Measurements from ENCODE around the gene ASMTL. TPM values are rescaled to one million over a fixed set of nuclear protein-coding genes. Genes with fewer than 3 reads are reported as not detected.
"Not testable (repeated sequence)": the region's sequence is repeated elsewhere in the genome, so short reads cannot be mapped to it uniquely, and the experiment has no call there.

The ASMTL gene
- total RNA-seq, 2 donors from 2014 or later, result 84.8 to 94.2 TPM

GRCh38 chrX:1384658-1385252, 68.0 kb downstream of the ASMTL start:
- peaks cover 13 to 25% of the 10 kb centered on the region in 2 donors for H3K4me1 Mint-ChIP-seq (ENCODE audit: low read depth in 2 of 2)
- ATAC-seq, result no peak

DNA sequence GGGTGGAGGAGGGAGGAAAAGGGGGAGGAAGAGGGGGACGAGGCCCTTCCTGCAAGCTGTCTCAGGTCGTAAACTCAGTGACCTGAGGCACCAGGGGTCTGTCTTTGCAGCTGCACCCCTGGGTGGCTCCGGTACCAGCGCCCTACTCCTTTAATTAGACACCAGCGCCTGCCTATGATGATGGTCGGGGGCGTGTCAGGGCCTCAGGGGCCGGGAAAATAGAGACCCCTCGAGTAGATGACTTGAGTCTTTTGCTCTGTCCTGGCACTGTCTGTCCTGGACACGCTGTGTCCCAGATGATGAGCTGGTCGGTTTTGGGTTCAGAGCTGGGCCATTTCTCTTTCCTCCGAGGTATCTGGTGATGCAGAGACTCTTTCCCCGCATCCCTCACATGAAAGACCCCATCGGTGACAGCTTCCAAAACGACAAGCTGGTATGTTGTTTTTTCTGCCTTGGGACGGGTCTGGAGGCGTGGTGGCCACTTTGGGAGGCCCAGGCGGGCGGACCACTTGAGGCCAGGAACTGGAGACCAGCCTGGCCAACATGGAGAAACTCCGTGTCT, 72.0 kb downstream of the ASMTL start:
- no peaks in the 10 kb centered on the region for H3K9me3 Mint-ChIP-seq
- ATAC-seq, result peak; percentile 26 to 31
- H3K27me3 Mint-ChIP-seq, result no peaks in the 10 kb centered on the region
- no peaks in the 10 kb centered on the region for H3K36me3 Mint-ChIP-seq
- no peak overlapping the region for H3K27ac Mint-ChIP-seq
- peaks cover 0 to 3% of the 10 kb centered on the region in 2 donors for H3K4me1 Mint-ChIP-seq (ENCODE audit: low read depth in 2 of 2)
- DNase-seq (ENCODE audit: low spot score), result no peak
- H3K4me3 Mint-ChIP-seq, result no peak overlapping the region

More at GRCh38 chrX:1384658-1385252, 68.0 kb downstream of the ASMTL start:
- Mint-ChIP-seq H3K27me3 (no peaks in the 10 kb centered on the region), H3K36me3 (peaks cover 13% of the 10 kb centered on the region), H3K4me3 (no peak overlapping the region), H3K9me3 (no peaks in the 10 kb centered on the region), H3K27ac (no peak overlapping the region)
- no peak for DNase-seq (ENCODE audit: low spot score)

- H3K4me1 Mint-ChIP-seq (ENCODE audit: low read depth in 2 of 2), result peaks cover 0 to 3% of the 10 kb centered on the region in 2 donors
- H3K9me3 Mint-ChIP-seq, result no peaks in the 10 kb centered on the region
- H3K4me3 Mint-ChIP-seq, result no peak overlapping the region
- no peaks in the 10 kb centered on the region for H3K36me3 Mint-ChIP-seq
- no peak overlapping the region for H3K27ac Mint-ChIP-seq
- ATAC-seq (peak; percentile 17 to 61), DNase-seq (ENCODE audit: low spot score) (no peak)
- no peaks in the 10 kb centered on the region for H3K27me3 Mint-ChIP-seq
Observed at GRCh38 chrX:1378306-1378759, 74.4 kb downstream of the ASMTL start.

GRCh38 chrX:1368385-1368698, 84.4 kb downstream of the ASMTL start:
- Mint-ChIP-seq H3K36me3 (no peaks in the 10 kb centered on the region), H3K9me3 (no peaks in the 10 kb centered on the region), H3K27ac (no peak overlapping the region), H3K27me3 (no peaks in the 10 kb centered on the region), H3K4me1 (ENCODE audit: low read depth in 2 of 2) (no peaks in the 10 kb centered on the region), H3K4me3 (no peak overlapping the region)
- no peak for ATAC-seq
- no peak for DNase-seq (ENCODE audit: low spot score)

DNA sequence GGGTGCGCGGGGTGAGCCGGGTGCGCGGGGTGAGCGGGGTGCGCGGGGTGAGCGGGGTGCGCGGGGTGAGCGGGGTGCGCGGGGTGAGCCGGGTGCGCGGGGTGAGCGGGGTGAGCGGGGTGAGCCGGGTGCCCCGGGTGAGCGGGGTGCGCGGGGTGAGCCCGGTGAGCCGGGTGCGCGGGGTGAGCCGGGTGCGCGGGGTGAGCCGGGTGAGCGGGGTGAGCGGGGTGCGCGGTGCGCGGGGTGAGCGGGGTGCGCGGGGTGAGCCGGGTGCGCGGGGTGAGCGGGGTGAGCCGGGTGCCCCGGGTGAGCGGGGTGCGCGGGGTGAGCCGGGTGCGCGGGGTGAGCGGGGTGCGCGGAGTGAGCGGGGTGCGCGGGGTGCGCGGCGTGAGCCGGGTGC, 86.3 kb downstream of the ASMTL start:
- H3K9me3 Mint-ChIP-seq; H3K27me3 Mint-ChIP-seq; DNase-seq (ENCODE audit: low spot score); H3K27ac Mint-ChIP-seq; H3K4me3 Mint-ChIP-seq; ATAC-seq; H3K4me1 Mint-ChIP-seq (ENCODE audit: low read depth in 2 of 2); H3K36me3 Mint-ChIP-seq: not testable (repeated sequence)

GRCh38 chrX:1361910-1362309, 90.8 kb downstream of the ASMTL start:
- Mint-ChIP-seq H3K27me3 (no peaks in the 10 kb centered on the region), H3K4me3 (no peak overlapping the region), H3K36me3 (peaks cover 15% of the 10 kb centered on the region), H3K27ac (no peak overlapping the region), H3K9me3 (peaks cover 3% of the 10 kb centered on the region), H3K4me1 (ENCODE audit: low read depth in 2 of 2) (peaks cover 0 to 6% of the 10 kb centered on the region in 2 donors)
- DNase-seq (ENCODE audit: low spot score), result no peak
- ATAC-seq, result no peak

DNA sequence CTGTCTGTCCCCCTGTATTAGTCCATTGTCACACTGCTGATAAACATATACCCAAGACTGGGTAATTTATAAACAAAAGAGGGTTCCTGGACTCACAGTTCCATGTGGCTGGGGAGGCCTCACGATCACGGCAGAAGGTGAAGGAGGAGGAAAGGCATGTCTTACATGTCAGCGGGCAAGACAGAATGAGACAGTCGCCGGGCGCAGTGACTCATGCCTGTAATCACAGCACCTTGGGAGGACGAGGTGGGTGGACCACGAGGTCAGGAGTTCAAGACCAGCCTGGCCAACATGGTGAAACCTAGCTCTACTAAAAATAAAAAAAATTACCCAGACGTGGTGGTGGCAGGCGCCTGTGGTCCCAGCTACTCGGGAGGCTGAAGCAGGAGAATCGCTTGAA, 91.4 kb downstream of the ASMTL start:
- H3K9me3 Mint-ChIP-seq, result peaks cover 3% of the 10 kb centered on the region
- no peak overlapping the region for H3K27ac Mint-ChIP-seq
- DNase-seq (ENCODE audit: low spot score) (no peak), ATAC-seq (no peak)
- no peaks in the 10 kb centered on the region for H3K27me3 Mint-ChIP-seq
- no peak overlapping the region for H3K4me3 Mint-ChIP-seq
- H3K4me1 Mint-ChIP-seq (ENCODE audit: low read depth in 2 of 2), result peaks cover 0 to 6% of the 10 kb centered on the region in 2 donors
- H3K36me3 Mint-ChIP-seq, result peaks cover 15% of the 10 kb centered on the region

- DNase-seq (ENCODE audit: low spot score) (no peak), ATAC-seq (no peak)
- Mint-ChIP-seq H3K9me3 (peaks cover 3% of the 10 kb centered on the region), H3K27ac (peak overlapping the region in 1 of 2 donors; percentile 44), H3K4me1 (ENCODE audit: low read depth in 2 of 2) (peaks cover 0 to 6% of the 10 kb centered on the region in 2 donors), H3K4me3 (no peak overlapping the region), H3K27me3 (no peaks in the 10 kb centered on the region), H3K36me3 (peaks cover 15% of the 10 kb centered on the region)
Observed at GRCh38 chrX:1360171-1360570, 92.5 kb downstream of the ASMTL start.

DNA sequence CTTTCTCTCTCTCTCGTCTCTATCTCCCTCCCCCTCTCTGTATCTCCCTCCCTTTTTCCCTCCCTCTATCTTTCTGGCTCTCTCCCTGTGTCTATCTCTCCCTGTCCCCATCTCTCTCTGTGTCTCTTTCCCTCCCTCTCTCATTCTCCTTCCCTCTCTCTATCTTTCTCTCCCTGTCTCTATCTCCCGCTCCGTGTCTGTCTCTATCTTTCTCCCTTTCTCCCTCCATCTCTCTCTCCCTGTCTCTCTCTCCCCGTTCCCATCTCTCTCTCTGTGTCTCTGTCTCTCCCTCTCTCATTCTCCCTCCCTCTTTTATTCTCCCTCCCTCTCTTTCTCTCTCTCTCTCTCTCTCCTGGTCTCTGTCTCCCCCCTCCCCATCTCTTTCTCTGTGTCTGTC, 93.2 kb downstream of the ASMTL start:
- Mint-ChIP-seq H3K27ac (peak overlapping the region in 1 of 2 donors; percentile 14), H3K4me1 (ENCODE audit: low read depth in 2 of 2) (peaks cover 0 to 6% of the 10 kb centered on the region in 2 donors), H3K27me3 (no peaks in the 10 kb centered on the region), H3K4me3 (no peak overlapping the region), H3K9me3 (peaks cover 3% of the 10 kb centered on the region), H3K36me3 (peaks cover 15% of the 10 kb centered on the region)
- ATAC-seq (no peak), DNase-seq (ENCODE audit: low spot score) (no peak)

DNA sequence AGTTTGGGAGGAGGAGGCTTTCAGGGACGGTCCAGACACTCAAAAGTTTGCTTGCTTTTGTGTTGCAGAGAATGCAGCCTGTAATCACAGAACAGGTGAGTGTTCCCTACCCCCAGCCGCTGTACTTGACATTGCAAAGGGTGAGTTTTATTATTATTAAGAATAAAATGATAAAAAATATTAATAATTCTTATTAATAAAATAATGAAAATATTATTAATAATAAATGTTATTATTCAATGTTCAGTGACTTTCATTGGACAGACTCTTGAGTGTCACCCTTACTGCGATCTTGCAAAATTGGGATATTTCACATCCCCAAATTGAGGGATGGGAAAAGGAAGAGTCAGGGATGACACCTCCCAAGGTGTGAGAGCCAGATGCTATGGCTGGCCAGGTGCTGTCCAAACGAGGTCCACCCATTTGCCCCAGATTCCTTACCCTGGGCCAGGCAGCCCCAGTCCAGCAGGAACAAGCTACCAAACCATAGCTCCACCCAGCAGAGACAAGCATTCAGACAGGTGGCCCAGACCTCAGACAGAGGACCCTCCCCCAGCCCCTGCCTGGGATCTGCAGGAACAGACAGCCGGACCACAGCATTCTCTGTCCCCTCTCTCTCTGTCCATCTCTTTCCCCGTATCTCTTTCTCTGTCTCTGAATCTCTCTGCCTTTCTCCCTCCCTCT, 93.8 kb downstream of the ASMTL start:
- Mint-ChIP-seq H3K9me3 (peaks cover 3% of the 10 kb centered on the region), H3K4me1 (ENCODE audit: low read depth in 2 of 2) (peaks cover 0 to 6% of the 10 kb centered on the region in 2 donors), H3K27ac (peak overlapping the region in 1 of 2 donors; percentile 14), H3K36me3 (peaks cover 15% of the 10 kb centered on the region), H3K4me3 (no peak overlapping the region), H3K27me3 (no peaks in the 10 kb centered on the region)
- ATAC-seq (peak in 1 of 2 donors; percentile 48), DNase-seq (ENCODE audit: low spot score) (no peak)

GRCh38 chrX:1357993-1358392, 94.7 kb downstream of the ASMTL start:
- H3K4me1 Mint-ChIP-seq (ENCODE audit: low read depth in 2 of 2), result peaks cover 0 to 6% of the 10 kb centered on the region in 2 donors
- ATAC-seq, result no peak
- H3K4me3 Mint-ChIP-seq, result no peak overlapping the region
- no peak overlapping the region for H3K27ac Mint-ChIP-seq
- H3K27me3 Mint-ChIP-seq, result no peaks in the 10 kb centered on the region
- DNase-seq (ENCODE audit: low spot score), result no peak
- H3K36me3 Mint-ChIP-seq, result peaks cover 15% of the 10 kb centered on the region
- peaks cover 3% of the 10 kb centered on the region for H3K9me3 Mint-ChIP-seq

DNA sequence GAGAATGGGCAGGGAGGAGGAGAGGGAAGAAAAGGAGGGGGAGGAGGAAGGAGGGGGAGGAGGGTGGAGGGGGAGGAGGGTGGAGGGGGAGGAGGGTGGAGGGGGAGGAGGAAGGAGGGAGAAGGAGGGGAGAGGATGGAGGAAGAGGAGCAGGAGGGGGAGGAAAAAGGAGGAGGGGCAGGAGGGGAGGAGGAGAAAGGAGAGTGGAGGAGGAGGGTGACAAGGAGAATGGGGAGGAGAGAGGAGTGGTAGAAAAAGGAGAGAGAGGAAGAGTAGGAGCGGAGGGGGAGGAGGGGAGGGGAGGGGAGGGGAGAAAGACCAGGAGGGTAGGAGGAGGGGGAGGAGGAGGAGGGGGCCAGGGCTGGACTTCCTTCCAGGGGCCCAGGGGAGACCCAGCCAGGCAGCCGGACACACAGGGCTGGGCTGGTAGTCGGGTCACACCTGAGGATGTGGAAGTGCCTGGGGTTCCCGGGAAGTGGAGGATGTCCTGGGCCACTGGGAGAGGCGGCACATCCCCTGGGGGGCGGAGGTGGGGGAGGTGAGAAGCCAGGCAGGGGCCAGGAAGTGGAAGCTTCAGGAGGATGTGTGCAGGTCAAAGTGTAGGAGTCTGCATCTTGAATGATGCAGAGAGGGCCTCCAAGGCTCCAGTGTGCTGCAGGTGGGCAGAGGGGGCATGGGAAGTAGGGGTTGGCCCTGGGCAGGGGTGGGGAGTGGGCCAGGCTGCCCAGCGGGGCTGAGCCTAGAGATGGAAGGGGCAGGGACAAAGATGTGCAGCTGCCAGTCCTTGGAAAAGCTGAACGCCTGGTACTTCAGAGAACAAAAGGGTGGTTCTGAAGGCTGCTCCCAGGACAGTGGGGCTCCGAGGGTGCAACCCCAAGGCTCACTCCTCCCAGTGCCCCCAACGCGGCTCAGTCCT, 97.3 kb downstream of the ASMTL start:
- no peak for DNase-seq (ENCODE audit: low spot score)
- Mint-ChIP-seq H3K4me3 (no peak overlapping the region), H3K36me3 (peaks cover 7% of the 10 kb centered on the region), H3K9me3 (peaks cover 3% of the 10 kb centered on the region), H3K27ac (no peak overlapping the region), H3K27me3 (no peaks in the 10 kb centered on the region), H3K4me1 (ENCODE audit: low read depth in 2 of 2) (no peaks in the 10 kb centered on the region)
- peak in 1 of 2 donors; percentile 52 for ATAC-seq

DNA sequence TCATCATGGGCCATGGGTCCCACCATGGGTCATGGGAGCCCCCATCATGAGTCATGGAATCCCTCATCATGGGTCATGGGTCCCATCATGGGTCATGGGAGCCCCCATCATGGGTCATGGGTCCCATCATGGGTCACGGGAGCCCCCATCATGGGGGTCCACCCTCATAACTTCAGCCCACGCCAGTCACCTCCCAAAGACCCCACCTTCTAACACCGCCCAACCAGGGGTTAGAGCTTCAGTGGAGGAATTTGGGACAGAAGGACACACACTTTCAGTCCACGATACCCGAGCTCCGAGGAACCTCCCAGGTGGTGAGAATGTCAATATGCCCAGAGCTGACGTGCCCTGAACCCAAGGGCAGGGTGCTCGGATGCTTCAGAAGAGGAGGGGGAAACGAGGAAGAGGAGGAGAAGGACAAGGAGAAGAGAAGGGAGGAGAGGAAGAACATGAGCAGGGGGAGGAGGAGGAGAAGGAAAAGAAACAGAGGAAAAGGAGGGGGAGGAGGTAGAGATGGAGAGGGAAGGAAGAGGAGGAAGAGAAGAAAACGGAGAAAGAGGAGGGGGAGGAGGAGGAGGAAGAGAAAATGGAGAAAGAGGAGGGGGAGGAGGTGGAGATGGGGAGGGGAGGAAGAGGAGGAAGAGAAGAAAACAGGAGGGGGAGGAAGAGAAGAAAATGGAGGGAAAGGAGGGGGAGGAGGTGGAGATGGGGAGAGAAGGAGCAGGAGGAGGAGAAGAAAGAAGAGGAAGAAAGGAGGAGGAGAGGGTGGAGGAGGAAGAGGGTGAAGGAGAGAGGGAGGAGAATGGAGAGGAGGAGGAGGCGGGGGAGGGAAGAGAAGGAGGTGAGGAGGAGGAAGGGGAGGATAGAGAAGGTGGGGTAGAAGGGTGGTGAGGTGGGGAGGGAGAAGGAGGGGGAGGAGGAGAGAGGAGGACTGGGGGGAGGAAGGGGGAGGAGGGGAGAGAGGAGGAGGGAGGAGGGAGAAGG, 98.4 kb downstream of the ASMTL start:
- H3K9me3 Mint-ChIP-seq, result peaks cover 2% of the 10 kb centered on the region
- H3K4me3 Mint-ChIP-seq, result no peak overlapping the region
- peaks cover 3% of the 10 kb centered on the region for H3K36me3 Mint-ChIP-seq
- no peaks in the 10 kb centered on the region for H3K27me3 Mint-ChIP-seq
- H3K27ac Mint-ChIP-seq, result no peak overlapping the region
- no peaks in the 10 kb centered on the region for H3K4me1 Mint-ChIP-seq (ENCODE audit: low read depth in 2 of 2)
- no peak for DNase-seq (ENCODE audit: low spot score)
- ATAC-seq, result no peak
